Thyroid gland (tissue), 4 donors: ENCODE data around the gene SPON1. TPM values are rescaled to one million over a fixed set of nuclear protein-coding genes. Genes with fewer than 3 reads are reported as not detected.

Experiments used
- DNase-seq, 2 donors: peaks; one replicate each; pipeline ENCODE4 v3.0.0-alpha.2; 2019
- H3K27ac ChIP-seq, 3 donors: fragments of 200-600 bp; sonication (generic); 1 replicate in 2 of 3; 2 replicates in 1 of 3; pipeline ENCODE4 v1.5.1; 2016 to 2019; ENCODE audit warnings: mild to moderate bottlenecking in 1 of 3, moderate library complexity in 1 of 3
- H3K27me3 ChIP-seq: fragments of 200-600 bp; sonication (generic); one replicate; pipeline ENCODE4 v1.5.1; 2019
- H3K36me3 ChIP-seq, 2 donors: fragments of 200-600 bp; sonication (generic); one replicate each; pipeline ENCODE4 v1.5.1; 2016 to 2019
- H3K4me1 ChIP-seq, 2 donors: fragments of 200-600 bp; sonication (generic); one replicate each; pipeline ENCODE4 v1.5.1; 2017 to 2019
- H3K4me3 ChIP-seq, 3 donors: fragments of 200-600 bp; sonication (generic); replicated peaks in 1 of 3; 1 replicate in 2 of 3; 2 replicates in 1 of 3; pipeline ENCODE4 v1.5.1; 2016; ENCODE audit warnings: mild to moderate bottlenecking in 1 of 3
- H3K9me3 ChIP-seq: fragments of 200-600 bp; sonication (generic); one replicate; pipeline ENCODE4 v1.5.1; 2017
- CTCF ChIP-seq, 6 experiments: fragments of 200-600 bp in 3 of 6; fragments of 450-650 bp in 3 of 6; sonication (generic) in 3 of 6; IDR thresholded peaks; one replicate each; pipeline ENCODE4 v1.5.1; 2016 to 2019; ENCODE audit warnings: antibody characterized with exemption in 6 of 6, mild to moderate bottlenecking in 2 of 6, inconsistent platforms in 1 of 6, moderate library complexity in 1 of 6
- POLR2A ChIP-seq, 2 donors: fragments of 450-650 bp; IDR thresholded peaks; one replicate each; pipeline ENCODE4 v1.6.1; 2017; ENCODE audit warnings: antibody characterized with exemption in 2 of 2, mild to moderate bottlenecking in 2 of 2, moderate library complexity in 1 of 2
- WGBS, 2 donors: methylation state at CpG; one replicate each; pipeline ENCODE4 v1.1.5; 2017; 5-methylcytosine and 5-hydroxymethylcytosine counted together
- intact Hi-C: fragments of 100-400 bp; cut with DNase I; formaldehyde crosslinking; loops from one replicate; pipeline ENCODE4 v1.15.1; 2023
- total RNA-seq, 4 donors: library from RNA; depleted of rRNA; stranded (reverse); fragments of >200 nt; gene quantifications; one replicate each; pipeline ENCODE4 v1.2.3, GENCODE V29; 2016

The SPON1 gene
- total RNA-seq, 4 donors from 2014 or later = 7.3 to 14.9 (median 10.9) TPM

- H3K9me3 ChIP-seq = no peaks in the 10 kb centered on the region
- WGBS, 2 donors = 90 to 100% methylated on average over 1 of the region's 1 CpG
- no peaks in the 10 kb centered on the region for H3K36me3 ChIP-seq
- H3K4me1 ChIP-seq = no peaks in the 10 kb centered on the region
- no peaks in the 10 kb centered on the region for H3K27me3 ChIP-seq
- H3K4me3 ChIP-seq = no peak overlapping the region
- no peak overlapping the region for H3K27ac ChIP-seq
- no peak for DNase-seq
- no peak for TF ChIP-seq POLR2A (IDR thresholded peaks at IDR 0.05)
- TF ChIP-seq CTCF (IDR thresholded peaks at IDR 0.05) = no peak
- intact Hi-C loops = no loop called here
Measured at GRCh38 chr11:14070896-14071295, 108.4 kb downstream of the SPON1 start.

GRCh38 chr11:14073849-14074476 lies 111.4 kb downstream of the SPON1 start:
- Histone ChIP-seq H3K27ac (no peak overlapping the region), H3K4me1 (no peaks in the 10 kb centered on the region), H3K9me3 (no peaks in the 10 kb centered on the region), H3K4me3 (no peak overlapping the region), H3K36me3 (no peaks in the 10 kb centered on the region), H3K27me3 (no peaks in the 10 kb centered on the region)
- WGBS, 2 donors = 89 to 91% methylated on average over 1 of the region's 1 CpG
- TF ChIP-seq CTCF (IDR thresholded peaks at IDR 0.05) = no peak
- TF ChIP-seq POLR2A (IDR thresholded peaks at IDR 0.05) = no peak
- DNase-seq = no peak
- intact Hi-C loops = no loop called here

GRCh38 chr11:14075118-14076078 lies 112.9 kb downstream of the SPON1 start:
- H3K4me1 ChIP-seq = no peaks in the 10 kb centered on the region
- no peak overlapping the region for H3K27ac ChIP-seq
- H3K9me3 ChIP-seq = no peaks in the 10 kb centered on the region
- WGBS, 2 donors = 83 to 89% methylated on average over 10 of the region's 10 CpGs
- no peak overlapping the region for H3K4me3 ChIP-seq
- DNase-seq = no peak
- H3K27me3 ChIP-seq = no peaks in the 10 kb centered on the region
- TF ChIP-seq POLR2A (IDR thresholded peaks at IDR 0.05) = no peak
- no peak for TF ChIP-seq CTCF (IDR thresholded peaks at IDR 0.05)
- no peaks in the 10 kb centered on the region for H3K36me3 ChIP-seq
- intact Hi-C loops = no loop called here

GRCh38 chr11:14079011-14079410 lies 116.5 kb downstream of the SPON1 start:
- Histone ChIP-seq H3K4me1 (no peaks in the 10 kb centered on the region), H3K9me3 (no peaks in the 10 kb centered on the region), H3K27me3 (no peaks in the 10 kb centered on the region), H3K4me3 (no peak overlapping the region), H3K27ac (no peak overlapping the region), H3K36me3 (no peaks in the 10 kb centered on the region)
- no peak for TF ChIP-seq POLR2A (IDR thresholded peaks at IDR 0.05)
- TF ChIP-seq CTCF (IDR thresholded peaks at IDR 0.05) = no peak
- intact Hi-C loops = no loop called here
- no peak for DNase-seq
- WGBS, 2 donors = 33 to 42% methylated on average over 4 of the region's 4 CpGs

- H3K27me3 ChIP-seq = no peaks in the 10 kb centered on the region
- DNase-seq = no peak
- H3K4me3 ChIP-seq = no peak overlapping the region
- intact Hi-C loops = no loop called here
- no peaks in the 10 kb centered on the region for H3K9me3 ChIP-seq
- TF ChIP-seq CTCF (IDR thresholded peaks at IDR 0.05) (no peak), POLR2A (IDR thresholded peaks at IDR 0.05) (no peak)
- H3K4me1 ChIP-seq = no peaks in the 10 kb centered on the region
- no peak overlapping the region for H3K27ac ChIP-seq
- H3K36me3 ChIP-seq = no peaks in the 10 kb centered on the region
- WGBS, 2 donors = 74 to 84% methylated on average over 4 of the region's 4 CpGs
Measured at GRCh38 chr11:14079797-14080196, 117.3 kb downstream of the SPON1 start.
